Nephron progenitor cell (in vitro differentiated cells): ENCODE results near the gene RPS27L.
A peak's percentile ranks its signal among the peaks of the same experiment; 100 is the strongest.

Experiments
- DNase-seq: peaks from one replicate; pipeline ENCODE4 v3.0.0; 2021
- H3K27ac Mint-ChIP-seq: 2 replicates; pipeline ENCODE4 v1.8.0; 2021; ENCODE audit warnings: mild to moderate bottlenecking, moderate library complexity, mixed read lengths
- H3K27me3 Mint-ChIP-seq: 2 replicates; pipeline ENCODE4 v1.8.0; 2021; ENCODE audit warnings: mild to moderate bottlenecking, low read depth, mixed read lengths; ENCODE audit not compliant: poor library complexity
- H3K36me3 Mint-ChIP-seq: 2 replicates; pipeline ENCODE4 v1.8.0; 2021; ENCODE audit warnings: low read depth, mixed read lengths
- H3K4me1 Mint-ChIP-seq: 2 replicates; pipeline ENCODE4 v1.8.0; 2021; ENCODE audit warnings: mixed read lengths
- H3K4me3 Mint-ChIP-seq: 2 replicates; pipeline ENCODE4 v1.8.0; 2021; ENCODE audit warnings: mild to moderate bottlenecking, moderate library complexity, mixed read lengths
- H3K9me3 Mint-ChIP-seq: 2 replicates; pipeline ENCODE4 v1.8.0; 2021; ENCODE audit warnings: mild to moderate bottlenecking, moderate library complexity, mixed read lengths
- CTCF ChIP-seq: fragments of 200-600 bp; sonication (generic); IDR thresholded peaks from 2 replicates; pipeline ENCODE4 v1.5.0; 2021; ENCODE audit warnings: antibody characterized with exemption

The RPS27L gene

GRCh38 chr15:63181648-63182047 is 24.4 kb upstream of the RPS27L start:
- no peak for DNase-seq
- H3K4me1 Mint-ChIP-seq = peaks cover 5% of the 10 kb centered on the region
- peaks cover 10% of the 10 kb centered on the region for H3K27me3 Mint-ChIP-seq
- H3K9me3 Mint-ChIP-seq = no peaks in the 10 kb centered on the region
- no peak for TF ChIP-seq CTCF
- H3K4me3 Mint-ChIP-seq = no peak overlapping the region
- no peak overlapping the region for H3K27ac Mint-ChIP-seq
- H3K36me3 Mint-ChIP-seq = no peaks in the 10 kb centered on the region

- no peak for DNase-seq
- no peak overlapping the region for H3K27ac Mint-ChIP-seq
- no peak overlapping the region for H3K4me3 Mint-ChIP-seq
- no peaks in the 10 kb centered on the region for H3K9me3 Mint-ChIP-seq
- TF ChIP-seq CTCF = no peak
- no peaks in the 10 kb centered on the region for H3K36me3 Mint-ChIP-seq
- H3K27me3 Mint-ChIP-seq = peaks cover 2% of the 10 kb centered on the region
- H3K4me1 Mint-ChIP-seq = peaks cover 5% of the 10 kb centered on the region
These were observed 23.5 kb upstream of the RPS27L start for GRCh38 chr15:63180746-63181145.

GRCh38 chr15:63178034-63178433 is 20.8 kb upstream of the RPS27L start:
- H3K27me3 Mint-ChIP-seq = peaks cover 2% of the 10 kb centered on the region
- no peaks in the 10 kb centered on the region for H3K9me3 Mint-ChIP-seq
- H3K4me1 Mint-ChIP-seq = peaks cover 8% of the 10 kb centered on the region
- TF ChIP-seq CTCF = no peak
- no peak overlapping the region for H3K27ac Mint-ChIP-seq
- DNase-seq = no peak
- H3K4me3 Mint-ChIP-seq = no peak overlapping the region
- H3K36me3 Mint-ChIP-seq = no peaks in the 10 kb centered on the region

GRCh38 chr15:63176302-63176701 is 19.0 kb upstream of the RPS27L start:
- Mint-ChIP-seq H3K27ac (no peak overlapping the region), H3K4me3 (no peak overlapping the region), H3K4me1 (peaks cover 15% of the 10 kb centered on the region), H3K36me3 (no peaks in the 10 kb centered on the region), H3K27me3 (peaks cover 2% of the 10 kb centered on the region), H3K9me3 (no peaks in the 10 kb centered on the region)
- TF ChIP-seq CTCF = no peak
- no peak for DNase-seq

GRCh38 chr15:63172851-63173451 is 15.7 kb upstream of the RPS27L start:
- H3K4me3 Mint-ChIP-seq = no peak overlapping the region
- no peaks in the 10 kb centered on the region for H3K27me3 Mint-ChIP-seq
- no peak overlapping the region for H3K27ac Mint-ChIP-seq

More at GRCh38 chr15:63172851-63173451, 15.7 kb upstream of the RPS27L start:
- peaks cover 13% of the 10 kb centered on the region for H3K4me1 Mint-ChIP-seq
- H3K9me3 Mint-ChIP-seq = no peaks in the 10 kb centered on the region
- TF ChIP-seq CTCF = no peak
- no peaks in the 10 kb centered on the region for H3K36me3 Mint-ChIP-seq
- peak; percentile 20 for DNase-seq
